Keratinocyte (primary cell): ENCODE data around the gene LHCGR. TPM values are rescaled to one million over a fixed set of nuclear protein-coding genes. Genes with fewer than 3 reads are reported as not detected.

Experiments
- DNase-seq: peaks from one replicate; pipeline ENCODE4 v3.0.0-alpha.2; 2011; ENCODE audit warnings: low read depth, missing footprints, low spot score
- FAIRE-seq: peaks from 2 replicates; lab custom pipeline; 2011; peaks lifted over from hg19 to GRCh38; lab: Jason Lieb, UNC
- H2AFZ ChIP-seq: 2 replicates; pipeline ENCODE4 v1.6.0; 2012; ENCODE audit warnings: low read length, control low read depth, inconsistent platforms; ENCODE audit not compliant: control insufficient read depth
- H3K27ac ChIP-seq: 2 replicates; pipeline ENCODE4 v1.5.1; 2011; ENCODE audit warnings: low read length; ENCODE audit not compliant: control insufficient read depth, insufficient read depth
- H3K27me3 ChIP-seq: 3 replicates; pipeline ENCODE4 v1.6.0; 2011; ENCODE audit warnings: low read length; ENCODE audit not compliant: control insufficient read depth, insufficient read depth; ENCODE audit errors: extremely low read depth
- H3K36me3 ChIP-seq, 2 experiments: 2 replicates in 1 of 2; 3 replicates in 1 of 2; pipeline ENCODE4 v1.5.1; 2011; ENCODE audit warnings: low read length in 2 of 2, mild to moderate bottlenecking in 1 of 2; ENCODE audit not compliant: control insufficient read depth in 2 of 2, insufficient read depth in 2 of 2; ENCODE audit errors: extremely low read depth in 1 of 2
- H3K4me1 ChIP-seq: 3 replicates; pipeline ENCODE4 v1.5.1; 2011; ENCODE audit warnings: low read length; ENCODE audit not compliant: control insufficient read depth, insufficient read depth; ENCODE audit errors: extremely low read depth
- H3K4me2 ChIP-seq: 3 replicates; pipeline ENCODE4 v1.6.0; 2011; ENCODE audit warnings: low read depth, low read length; ENCODE audit not compliant: control insufficient read depth, insufficient read depth; ENCODE audit errors: extremely low read depth
- H3K4me3 ChIP-seq, 3 experiments: fragments of 200-600 bp in 1 of 3; sonication (generic) in 1 of 3; 2 replicates in 2 of 3; 3 replicates in 1 of 3; pipeline ENCODE4 v1.5.1; 2011 to 2016; ENCODE audit warnings: low read length in 3 of 3, mild to moderate bottlenecking in 3 of 3, control low read depth in 2 of 3, inconsistent platforms in 1 of 3, low read depth in 1 of 3, mixed read lengths in 1 of 3, mixed run types in 1 of 3, moderate library complexity in 1 of 3; ENCODE audit not compliant: control insufficient read depth in 2 of 3, insufficient read depth in 2 of 3; ENCODE audit errors: extremely low read depth in 1 of 3
- H3K79me2 ChIP-seq: 2 replicates; pipeline ENCODE4 v1.6.0; 2012; ENCODE audit warnings: low read length; ENCODE audit not compliant: control insufficient read depth, insufficient read depth
- H3K9ac ChIP-seq: 3 replicates; pipeline ENCODE4 v1.6.0; 2011; ENCODE audit warnings: low read length; ENCODE audit not compliant: control insufficient read depth, insufficient read depth; ENCODE audit errors: extremely low read depth
- H3K9me1 ChIP-seq: 3 replicates; pipeline ENCODE4 v1.6.0; 2011; ENCODE audit warnings: low read length; ENCODE audit not compliant: control insufficient read depth, insufficient read depth; ENCODE audit errors: extremely low read depth
- H3K9me3 ChIP-seq: 2 replicates; pipeline ENCODE4 v1.5.1; 2012; ENCODE audit warnings: low read depth, low read length; ENCODE audit not compliant: control insufficient read depth
- H4K20me1 ChIP-seq: 3 replicates; pipeline ENCODE4 v1.6.0; 2011; ENCODE audit warnings: low read length; ENCODE audit not compliant: control insufficient read depth, insufficient read depth; ENCODE audit errors: extremely low read depth
- CTCF ChIP-seq, 3 experiments: IDR thresholded peaks in 1 of 3; conservative IDR thresholded peaks in 1 of 3; optimal IDR thresholded peaks in 1 of 3; 2 replicates in 2 of 3; 3 replicates in 1 of 3; pipeline versions ENCODE3 to v1.5.1; 2011; ENCODE audit warnings: low read length in 3 of 3, mild to moderate bottlenecking in 3 of 3, moderate library complexity in 2 of 3, control low read depth in 1 of 3, inconsistent platforms in 1 of 3; ENCODE audit not compliant: insufficient read depth in 2 of 3; ENCODE audit errors: extremely low read depth in 1 of 3
- EZH2 ChIP-seq: IDR thresholded peaks from one replicate; pipeline ENCODE4 v1.6.1; 2012; ENCODE audit warnings: inconsistent platforms, mild to moderate bottlenecking, low read length, moderate library complexity
- dilution Hi-C: fragments of 300-500 bp; cut with MboI; formaldehyde crosslinking; loops from one replicate; pipeline ENCODE4 v1.7.0; 2020; ENCODE audit warnings: low sequenced_read_pairs; ENCODE audit not compliant: extremely low pct_ligation_motif_present
- polyA plus RNA-seq, 5 experiments: library from polyadenylated mRNA; depleted of rRNA in 3 of 5; stranded (reverse) in 3 of 5; stranded (forward) in 1 of 5; unstranded in 1 of 5; fragments of >200 nt; gene quantifications; 1 replicate in 1 of 5; 2 replicates in 3 of 5; 3 replicates in 1 of 5; pipeline versions ENCODE4 v1.2.1 to v1.2.3, GENCODE V29; 2011 to 2012; ENCODE audit warnings: missing spikeins in 2 of 5, low read depth in 1 of 5, low replicate concordance in 1 of 5

Gene LHCGR
- polyA plus RNA-seq, 1 donor (not counting 4 experiments of a cell fraction or from before 2014, with no cell fraction given), result not detected

- FAIRE-seq, result no peak
- H3K4me1 ChIP-seq, result no peaks in the 10 kb centered on the region
- H2AFZ ChIP-seq, result no peak overlapping the region
- no peak overlapping the region for H3K4me2 ChIP-seq
- H3K79me2 ChIP-seq, result no peaks in the 10 kb centered on the region
- H3K9me3 ChIP-seq, result no peaks in the 10 kb centered on the region
- DNase-seq, result no peak
- no peaks in the 10 kb centered on the region for H3K9me1 ChIP-seq
- no peaks in the 10 kb centered on the region for H3K27me3 ChIP-seq
- no peaks in the 10 kb centered on the region for H3K36me3 ChIP-seq
- no peak overlapping the region for H3K27ac ChIP-seq
- no peaks in the 10 kb centered on the region for H4K20me1 ChIP-seq
- TF ChIP-seq EZH2, result no peak
- TF ChIP-seq CTCF (optimal IDR thresholded peaks at IDR 0.05 in 1 of 3, IDR thresholded peaks at IDR 0.05 in 1 of 3, conservative IDR thresholded peaks at IDR 0.05 in 1 of 3; ENCODE audit: extremely low read depth in 1 of 3, insufficient read depth in 2 of 3, low read length in 3 of 3), result no peak
- no peak overlapping the region for H3K9ac ChIP-seq
- no peak overlapping the region for H3K4me3 ChIP-seq
- dilution Hi-C loops, result no loop called here
These were observed 32.1 kb upstream of the LHCGR start for GRCh38 chr2:48787580-48787979.

- no peak overlapping the region for H3K4me2 ChIP-seq
- TF ChIP-seq CTCF (optimal IDR thresholded peaks at IDR 0.05 in 1 of 3, IDR thresholded peaks at IDR 0.05 in 1 of 3, conservative IDR thresholded peaks at IDR 0.05 in 1 of 3; ENCODE audit: extremely low read depth in 1 of 3, insufficient read depth in 2 of 3, low read length in 3 of 3) (no peak), EZH2 (no peak)
These were observed 25.8 kb upstream of the LHCGR start for GRCh38 chr2:48781366-48781765.

More at GRCh38 chr2:48781366-48781765, 25.8 kb upstream of the LHCGR start:
- H3K27ac ChIP-seq, result no peak overlapping the region
- no peak overlapping the region for H3K4me3 ChIP-seq
- no peaks in the 10 kb centered on the region for H3K9me3 ChIP-seq
- no peaks in the 10 kb centered on the region for H3K27me3 ChIP-seq
- H3K9ac ChIP-seq, result no peak overlapping the region
- no peaks in the 10 kb centered on the region for H3K4me1 ChIP-seq
- FAIRE-seq, result no peak
- dilution Hi-C loops, result no loop called here
- H3K9me1 ChIP-seq, result no peaks in the 10 kb centered on the region
- H4K20me1 ChIP-seq, result no peaks in the 10 kb centered on the region
- H2AFZ ChIP-seq, result no peak overlapping the region
- no peak for DNase-seq
- no peaks in the 10 kb centered on the region for H3K36me3 ChIP-seq
- H3K79me2 ChIP-seq, result no peaks in the 10 kb centered on the region
